Activated T-helper 17 cell treated with anti-CD3 and anti-CD28 coated beads, Interleukin-2, amount 50 U/mL, for 72 hours (primary cell): ENCODE data around the gene GALNT17. TPM values are rescaled to one million over a fixed set of nuclear protein-coding genes. Genes with fewer than 3 reads are reported as not detected.

ENCODE experiments used
- ATAC-seq: fragments of 150-1000 bp; cut with Tn5 transposase; replicated peaks from 2 replicates; pipeline ENCODE4 v1.10.0; 2021; ENCODE audit warnings: mild to moderate bottlenecking, moderate library complexity
- H3K27ac Mint-ChIP-seq: one replicate; pipeline ENCODE4 v1.8.0; 2022; ENCODE audit warnings: mixed read lengths
- H3K27me3 Mint-ChIP-seq: one replicate; pipeline ENCODE4 v1.8.0; 2022; ENCODE audit warnings: mixed read lengths
- H3K36me3 Mint-ChIP-seq: one replicate; pipeline ENCODE4 v1.8.0; 2022; ENCODE audit warnings: low read depth, mild to moderate bottlenecking, mixed read lengths
- H3K4me1 Mint-ChIP-seq: one replicate; pipeline ENCODE4 v1.8.0; 2022; ENCODE audit warnings: mixed read lengths
- H3K4me3 Mint-ChIP-seq: one replicate; pipeline ENCODE4 v1.8.0; 2022; ENCODE audit warnings: mild to moderate bottlenecking, mixed read lengths
- H3K9me3 Mint-ChIP-seq: one replicate; pipeline ENCODE4 v1.8.0; 2022; ENCODE audit warnings: mixed read lengths
- total RNA-seq, 2 donors: library from RNA; stranded (reverse); gene quantifications; one replicate each; pipeline ENCODE4 v1.2.3, GENCODE V29; 2022

GALNT17 gene
- total RNA-seq, 2 donors from 2014 or later = not detected

DNA sequence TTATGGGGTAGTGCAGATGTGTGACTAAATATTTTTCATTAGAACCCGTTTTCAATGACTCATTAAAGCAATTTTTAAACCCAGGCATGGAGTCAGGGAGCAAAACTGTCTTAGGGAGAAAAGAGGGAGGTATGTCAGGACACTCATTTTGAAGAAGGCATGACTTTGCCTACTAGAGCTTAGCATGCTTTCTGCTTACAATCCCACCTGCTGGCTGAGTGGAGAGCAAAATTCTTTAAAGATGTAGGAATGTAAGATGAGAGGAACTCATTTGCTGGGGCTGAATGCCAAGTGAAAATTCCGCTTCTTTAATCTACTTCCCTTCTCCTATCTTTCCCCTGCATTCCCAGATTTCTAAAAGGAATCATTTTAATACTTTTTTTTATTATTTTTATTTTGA, 232.6 kb downstream of the GALNT17 start:
- Mint-ChIP-seq H3K27ac (no peak overlapping the region), H3K36me3 (no peaks in the 10 kb centered on the region), H3K27me3 (no peaks in the 10 kb centered on the region), H3K9me3 (peaks cover 9% of the 10 kb centered on the region), H3K4me3 (no peak overlapping the region), H3K4me1 (no peaks in the 10 kb centered on the region)
- no peak for ATAC-seq

DNA sequence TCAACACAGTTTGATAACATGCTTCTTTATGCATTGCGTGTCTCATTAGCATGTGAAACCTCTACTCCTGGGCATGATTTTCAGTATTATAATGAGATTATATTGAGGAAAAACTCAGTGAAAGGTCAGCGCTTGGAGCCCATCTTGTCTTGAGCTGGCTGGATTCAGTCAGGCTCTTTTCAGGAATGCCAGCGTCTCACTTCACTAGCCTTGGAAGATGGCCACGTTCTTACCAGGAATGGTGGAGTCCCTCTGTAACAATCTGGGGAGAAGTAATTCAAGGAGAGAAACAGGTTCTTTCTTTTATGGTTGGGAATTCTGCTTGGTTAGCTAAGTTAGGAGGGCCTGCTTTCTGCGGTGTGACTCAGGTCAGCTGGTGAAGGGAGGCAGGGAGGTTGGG, 241.0 kb downstream of the GALNT17 start:
- ATAC-seq = no peak
- H3K36me3 Mint-ChIP-seq = no peaks in the 10 kb centered on the region
- peaks cover 12% of the 10 kb centered on the region for H3K9me3 Mint-ChIP-seq
- no peak overlapping the region for H3K4me3 Mint-ChIP-seq
- no peaks in the 10 kb centered on the region for H3K27me3 Mint-ChIP-seq
- no peaks in the 10 kb centered on the region for H3K4me1 Mint-ChIP-seq
- H3K27ac Mint-ChIP-seq = no peak overlapping the region

DNA sequence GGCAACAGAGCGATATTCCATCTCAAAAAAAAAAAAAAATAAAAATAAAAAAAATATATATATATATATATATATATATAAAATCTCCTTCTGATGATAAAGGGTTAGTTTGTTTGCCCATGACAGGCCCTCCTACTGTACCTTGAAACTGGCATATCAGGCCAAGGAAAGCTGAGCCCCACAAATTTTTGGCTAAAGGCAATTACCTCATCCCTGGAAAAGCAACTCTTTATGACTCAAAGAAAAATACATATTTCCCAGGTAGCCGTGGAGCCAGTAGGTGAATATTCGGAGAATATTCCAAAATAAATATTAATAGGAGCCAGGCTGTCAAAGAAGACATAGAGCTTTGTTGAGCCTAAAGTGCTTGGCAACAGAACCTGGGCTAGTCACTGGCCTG, 245.1 kb downstream of the GALNT17 start:
- Mint-ChIP-seq H3K9me3 (peaks cover 26% of the 10 kb centered on the region), H3K4me1 (no peaks in the 10 kb centered on the region), H3K4me3 (no peak overlapping the region), H3K27me3 (no peaks in the 10 kb centered on the region), H3K36me3 (no peaks in the 10 kb centered on the region), H3K27ac (no peak overlapping the region)
- ATAC-seq = no peak

DNA sequence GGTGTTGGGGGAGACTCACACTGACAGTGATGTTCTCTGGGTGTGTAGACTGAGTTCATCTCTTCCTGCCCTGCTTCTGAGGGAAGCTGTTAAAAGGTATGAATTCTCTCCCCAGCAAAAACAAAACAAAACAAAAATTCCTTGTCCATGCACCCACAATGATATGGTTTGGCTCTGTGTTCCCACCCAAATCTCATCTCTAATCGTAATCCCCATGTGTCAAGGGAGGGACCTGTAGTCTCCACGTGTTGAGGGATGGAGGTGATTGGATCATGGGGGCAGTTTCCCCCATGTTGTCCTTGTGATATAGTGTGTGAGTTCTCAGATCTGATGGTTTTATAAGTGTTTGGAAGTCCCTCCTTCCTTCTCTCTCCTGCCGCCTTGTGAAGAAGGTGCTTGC, 245.5 kb downstream of the GALNT17 start:
- Mint-ChIP-seq H3K27ac (no peak overlapping the region), H3K36me3 (no peaks in the 10 kb centered on the region), H3K9me3 (peaks cover 26% of the 10 kb centered on the region), H3K27me3 (no peaks in the 10 kb centered on the region), H3K4me3 (no peak overlapping the region), H3K4me1 (no peaks in the 10 kb centered on the region)
- ATAC-seq = no peak

DNA sequence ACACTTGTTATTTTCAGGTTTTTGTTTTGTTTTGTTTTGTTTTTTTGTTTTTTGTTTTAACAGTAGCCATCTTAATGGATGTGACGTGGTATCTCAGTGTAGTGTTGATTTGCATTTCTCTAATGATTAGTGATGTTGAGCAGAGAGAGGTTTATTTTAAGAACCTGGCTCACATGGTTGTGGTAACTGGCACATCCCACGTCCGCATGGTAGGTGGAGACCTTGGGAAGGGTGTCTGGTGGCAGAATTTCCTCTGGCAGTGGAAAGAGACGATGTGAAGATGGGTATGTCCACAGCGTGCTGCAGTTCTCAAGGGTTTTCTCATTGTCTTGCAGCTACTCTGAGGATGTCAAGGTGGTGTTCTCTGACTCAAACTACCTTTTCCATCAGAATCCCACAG, 252.2 kb downstream of the GALNT17 start:
- H3K36me3 Mint-ChIP-seq = no peaks in the 10 kb centered on the region
- no peak overlapping the region for H3K4me3 Mint-ChIP-seq
- H3K27me3 Mint-ChIP-seq = no peaks in the 10 kb centered on the region
- no peak overlapping the region for H3K27ac Mint-ChIP-seq
- H3K4me1 Mint-ChIP-seq = no peaks in the 10 kb centered on the region
- no peak for ATAC-seq
- peaks cover 20% of the 10 kb centered on the region for H3K9me3 Mint-ChIP-seq

DNA sequence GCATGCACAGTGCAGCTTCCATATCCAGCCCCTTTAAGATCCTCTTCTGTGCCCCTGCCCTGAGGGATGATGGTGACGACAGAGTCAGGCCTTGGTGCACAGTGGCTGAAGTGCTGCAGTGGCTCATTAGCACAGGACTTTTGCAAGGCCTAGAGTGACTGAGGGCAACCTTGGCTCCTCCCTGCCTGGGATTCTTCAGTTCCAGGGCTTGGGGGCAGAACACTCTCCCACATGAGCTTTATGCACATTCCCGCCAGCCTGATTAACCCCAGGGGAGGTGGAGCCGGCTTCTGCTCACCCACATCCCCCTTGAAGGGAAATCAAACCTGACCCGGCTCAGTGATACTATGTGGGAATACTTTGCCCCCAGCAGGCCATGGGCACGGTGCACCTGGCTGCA, 253.4 kb downstream of the GALNT17 start:
- Mint-ChIP-seq H3K9me3 (peaks cover 10% of the 10 kb centered on the region), H3K27me3 (no peaks in the 10 kb centered on the region), H3K27ac (no peak overlapping the region), H3K4me3 (no peak overlapping the region), H3K36me3 (no peaks in the 10 kb centered on the region), H3K4me1 (no peaks in the 10 kb centered on the region)
- no peak for ATAC-seq

DNA sequence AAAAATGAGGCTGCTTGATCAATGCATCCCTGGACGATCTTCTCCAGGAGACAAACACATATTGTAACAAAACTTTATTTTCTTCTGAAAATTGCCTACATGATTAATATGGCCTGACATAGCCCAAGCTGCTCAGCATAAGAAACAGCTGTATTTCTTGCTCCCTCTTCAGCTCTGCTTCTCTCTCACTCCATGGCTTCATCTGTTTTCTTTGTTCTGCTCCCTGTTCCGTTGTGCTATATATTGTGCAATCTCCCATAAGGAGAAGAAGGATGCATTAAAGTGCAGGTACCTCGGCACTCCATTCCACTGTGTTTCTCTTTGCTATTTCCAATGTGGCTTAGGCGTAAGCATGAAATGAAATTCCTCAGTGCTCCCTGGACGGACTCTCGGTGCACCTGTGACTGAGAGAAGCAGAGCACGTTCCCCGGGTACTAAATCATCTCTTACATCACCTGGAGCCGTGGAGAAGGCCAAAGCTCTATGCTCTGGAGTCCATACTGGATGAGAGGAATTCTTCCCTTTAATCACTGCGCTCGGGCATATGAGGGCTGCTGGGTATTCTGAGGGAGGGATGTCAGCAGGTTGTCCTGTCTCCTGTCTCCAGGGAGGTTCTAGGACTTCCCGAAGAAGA, 254.3 kb downstream of the GALNT17 start:
- no peaks in the 10 kb centered on the region for H3K36me3 Mint-ChIP-seq
- no peak overlapping the region for H3K4me3 Mint-ChIP-seq
- no peaks in the 10 kb centered on the region for H3K4me1 Mint-ChIP-seq
- no peaks in the 10 kb centered on the region for H3K27me3 Mint-ChIP-seq
- H3K9me3 Mint-ChIP-seq = peaks cover 10% of the 10 kb centered on the region
- ATAC-seq = no peak
- no peak overlapping the region for H3K27ac Mint-ChIP-seq

DNA sequence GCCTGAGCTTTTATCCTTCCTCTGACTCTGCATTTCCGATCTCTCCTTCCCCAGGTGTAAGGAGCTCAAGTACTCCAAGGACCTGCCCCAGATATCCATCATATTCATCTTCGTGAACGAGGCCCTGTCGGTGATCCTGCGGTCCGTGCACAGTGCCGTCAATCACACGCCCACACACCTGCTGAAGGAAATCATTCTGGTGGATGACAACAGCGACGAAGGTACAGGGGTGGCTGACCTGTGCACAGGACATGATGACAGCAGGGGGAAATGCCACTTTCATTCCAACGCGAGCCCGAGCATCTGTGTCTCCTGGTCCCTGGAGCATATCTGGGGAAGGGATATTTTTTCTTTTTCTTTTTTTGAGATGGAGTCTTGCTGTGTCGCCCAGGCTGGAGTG, 256.2 kb downstream of the GALNT17 start:
- ATAC-seq = no peak
- Mint-ChIP-seq H3K27me3 (no peaks in the 10 kb centered on the region), H3K27ac (no peak overlapping the region), H3K9me3 (peaks cover 14% of the 10 kb centered on the region), H3K36me3 (no peaks in the 10 kb centered on the region), H3K4me1 (no peaks in the 10 kb centered on the region), H3K4me3 (no peak overlapping the region)

DNA sequence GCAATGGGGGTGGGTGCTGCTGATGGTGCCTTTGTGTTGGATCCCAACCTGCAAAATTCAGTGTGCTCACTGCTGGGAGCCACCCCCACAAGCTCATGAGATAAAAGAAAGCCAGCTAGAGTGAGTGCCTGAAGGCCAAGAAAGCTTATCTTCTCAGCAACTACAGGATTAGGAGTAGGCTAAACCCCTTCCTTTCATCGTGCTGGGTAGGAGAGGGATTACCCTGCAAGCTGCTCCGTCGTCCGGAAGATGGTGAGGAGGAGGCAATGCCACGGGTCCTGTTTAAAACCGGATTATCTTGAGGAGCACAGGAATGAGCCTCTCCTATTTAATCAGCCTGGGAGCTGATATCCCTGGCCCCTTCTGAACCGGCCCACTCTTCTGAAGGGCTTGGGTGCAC, 258.0 kb downstream of the GALNT17 start:
- no peak for ATAC-seq
- H3K36me3 Mint-ChIP-seq = no peaks in the 10 kb centered on the region
- H3K27ac Mint-ChIP-seq = no peak overlapping the region
- peaks cover 15% of the 10 kb centered on the region for H3K9me3 Mint-ChIP-seq
- no peaks in the 10 kb centered on the region for H3K27me3 Mint-ChIP-seq
- H3K4me3 Mint-ChIP-seq = no peak overlapping the region
- no peaks in the 10 kb centered on the region for H3K4me1 Mint-ChIP-seq

DNA sequence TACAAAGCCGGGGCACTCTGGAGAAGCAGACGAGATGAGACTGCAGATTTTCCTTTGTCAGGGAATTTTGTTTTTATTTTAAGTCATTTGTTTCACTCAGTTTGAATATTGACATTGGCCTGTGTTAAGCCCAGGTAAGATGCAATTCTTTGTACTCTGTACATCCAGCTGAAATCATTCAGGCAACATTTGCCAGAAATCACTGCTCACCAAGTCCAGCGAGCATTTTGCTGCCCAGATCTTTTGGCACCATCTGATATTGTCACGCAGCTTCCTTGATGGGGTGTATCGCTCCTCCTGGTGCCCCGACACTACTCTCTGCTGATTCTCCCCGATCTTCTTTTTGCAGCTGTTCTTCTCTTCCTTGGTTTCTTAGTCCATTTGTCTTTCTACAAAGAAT, 261.7 kb downstream of the GALNT17 start:
- Mint-ChIP-seq H3K4me3 (no peak overlapping the region), H3K9me3 (peaks cover 19% of the 10 kb centered on the region), H3K27ac (no peak overlapping the region), H3K4me1 (no peaks in the 10 kb centered on the region), H3K36me3 (no peaks in the 10 kb centered on the region), H3K27me3 (no peaks in the 10 kb centered on the region)
- no peak for ATAC-seq

DNA sequence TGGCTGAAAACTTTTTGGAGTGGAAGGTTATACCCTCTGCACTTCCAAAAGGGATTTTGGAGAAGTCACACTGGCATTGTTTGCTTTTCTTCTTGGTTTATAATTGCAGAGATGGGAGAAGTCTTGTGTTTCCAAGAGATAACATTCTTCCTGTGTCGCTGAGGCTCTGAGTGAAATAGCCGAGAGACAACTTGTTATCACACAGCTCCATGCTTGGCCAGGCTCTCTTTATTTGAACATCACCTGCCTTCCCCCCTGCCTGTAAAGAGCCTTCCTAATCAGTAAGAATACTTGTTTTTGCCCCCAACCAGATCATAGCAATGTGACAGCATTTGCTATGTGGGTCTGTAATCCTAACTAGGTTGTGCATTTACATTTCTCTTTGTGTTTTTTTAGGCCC, 270.7 kb downstream of the GALNT17 start:
- Mint-ChIP-seq H3K27me3 (no peaks in the 10 kb centered on the region), H3K4me1 (no peaks in the 10 kb centered on the region), H3K27ac (no peak overlapping the region), H3K4me3 (no peak overlapping the region), H3K36me3 (no peaks in the 10 kb centered on the region), H3K9me3 (peaks cover 10% of the 10 kb centered on the region)
- no peak for ATAC-seq

DNA sequence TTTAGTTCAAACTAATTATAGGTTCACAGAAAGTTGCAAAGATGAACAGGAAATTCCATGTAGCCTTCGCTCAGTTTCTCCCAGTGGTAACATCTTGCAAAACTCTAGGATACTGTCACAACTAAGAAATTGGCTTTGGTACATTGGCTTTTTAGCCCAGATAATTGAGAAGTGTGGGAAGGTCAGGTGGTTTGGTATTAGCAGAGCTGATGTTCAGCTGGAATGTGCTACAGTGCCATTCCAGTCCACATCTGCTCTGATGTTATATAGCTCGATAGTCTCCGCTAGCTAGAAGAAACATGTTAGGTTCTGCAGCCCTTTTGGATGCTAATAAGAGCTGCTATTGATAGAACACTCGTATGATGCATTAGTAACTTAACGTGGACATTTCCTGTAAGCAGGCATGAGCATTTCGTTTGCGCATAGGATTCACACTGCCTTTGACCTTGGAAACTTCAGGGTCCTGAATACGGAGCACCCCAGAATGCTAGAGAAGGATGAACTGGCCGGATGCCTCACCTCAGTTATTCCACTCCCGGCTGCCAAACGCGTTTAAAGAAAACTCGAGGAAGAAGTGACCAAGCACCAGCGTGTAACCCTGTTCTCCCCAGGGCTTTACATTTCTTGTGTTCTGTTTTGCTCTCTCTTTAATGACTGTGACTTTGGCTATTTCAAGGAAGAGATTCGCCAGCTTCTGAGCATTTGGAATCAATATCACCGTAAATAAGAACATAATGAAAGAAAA, 271.4 kb downstream of the GALNT17 start:
- Mint-ChIP-seq H3K4me3 (no peak overlapping the region), H3K9me3 (peaks cover 4% of the 10 kb centered on the region), H3K27me3 (no peaks in the 10 kb centered on the region), H3K4me1 (no peaks in the 10 kb centered on the region), H3K27ac (no peak overlapping the region), H3K36me3 (no peaks in the 10 kb centered on the region)
- no peak for ATAC-seq

DNA sequence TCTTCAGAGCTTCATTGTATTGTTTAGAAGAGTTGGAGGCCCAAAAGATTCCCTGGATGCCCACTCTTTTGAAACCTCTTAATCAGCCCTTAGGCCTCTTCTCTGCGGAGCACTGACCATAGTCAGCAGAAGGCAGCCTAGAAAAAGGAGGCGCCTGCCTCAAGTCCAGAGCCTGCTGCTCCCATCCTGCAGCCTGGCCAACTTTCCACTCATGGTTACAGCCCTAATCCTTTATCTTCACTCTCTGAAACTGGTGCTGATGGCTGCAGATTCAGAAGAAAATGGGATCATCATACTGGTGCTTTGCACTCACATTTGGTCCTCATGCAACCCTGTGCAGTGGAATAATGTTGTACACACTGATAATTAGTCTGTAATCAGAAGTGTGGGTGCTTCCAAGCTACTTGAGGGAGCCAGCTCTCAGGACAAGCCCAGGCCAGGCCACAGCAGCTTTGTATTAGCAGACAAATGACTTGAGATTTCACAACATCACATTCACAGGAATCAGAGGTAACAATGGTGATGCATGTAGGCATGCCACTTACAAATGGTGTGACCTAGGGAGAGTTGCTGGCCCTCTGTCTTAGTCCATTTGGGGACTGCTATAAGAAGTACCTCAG, 272.9 kb downstream of the GALNT17 start:
- no peak for ATAC-seq
- Mint-ChIP-seq H3K36me3 (no peaks in the 10 kb centered on the region), H3K4me3 (no peak overlapping the region), H3K27me3 (no peaks in the 10 kb centered on the region), H3K9me3 (peaks cover 5% of the 10 kb centered on the region), H3K27ac (no peak overlapping the region), H3K4me1 (no peaks in the 10 kb centered on the region)

DNA sequence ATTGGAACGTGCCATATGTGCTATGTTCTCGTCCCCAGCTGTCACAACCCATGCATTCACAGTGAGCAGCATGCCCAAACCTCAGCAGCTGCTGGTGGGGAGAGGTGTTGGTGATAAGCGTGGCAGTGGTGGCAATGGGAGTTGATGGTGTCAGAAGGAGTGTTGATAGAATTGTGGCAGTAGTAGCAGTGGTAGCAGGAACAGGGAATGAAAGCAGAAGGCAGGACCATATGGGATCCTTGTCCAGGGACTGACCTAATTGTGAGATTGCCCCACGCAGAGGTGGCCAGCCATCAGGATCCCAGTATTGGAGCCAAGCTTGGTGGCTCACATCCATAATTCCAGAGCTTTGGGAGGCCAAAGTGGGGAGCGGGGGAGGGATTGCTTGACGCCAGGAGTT, 276.3 kb downstream of the GALNT17 start:
- Mint-ChIP-seq H3K27ac (no peak overlapping the region), H3K27me3 (no peaks in the 10 kb centered on the region), H3K4me1 (no peaks in the 10 kb centered on the region), H3K4me3 (no peak overlapping the region), H3K9me3 (peaks cover 12% of the 10 kb centered on the region), H3K36me3 (no peaks in the 10 kb centered on the region)
- no peak for ATAC-seq

DNA sequence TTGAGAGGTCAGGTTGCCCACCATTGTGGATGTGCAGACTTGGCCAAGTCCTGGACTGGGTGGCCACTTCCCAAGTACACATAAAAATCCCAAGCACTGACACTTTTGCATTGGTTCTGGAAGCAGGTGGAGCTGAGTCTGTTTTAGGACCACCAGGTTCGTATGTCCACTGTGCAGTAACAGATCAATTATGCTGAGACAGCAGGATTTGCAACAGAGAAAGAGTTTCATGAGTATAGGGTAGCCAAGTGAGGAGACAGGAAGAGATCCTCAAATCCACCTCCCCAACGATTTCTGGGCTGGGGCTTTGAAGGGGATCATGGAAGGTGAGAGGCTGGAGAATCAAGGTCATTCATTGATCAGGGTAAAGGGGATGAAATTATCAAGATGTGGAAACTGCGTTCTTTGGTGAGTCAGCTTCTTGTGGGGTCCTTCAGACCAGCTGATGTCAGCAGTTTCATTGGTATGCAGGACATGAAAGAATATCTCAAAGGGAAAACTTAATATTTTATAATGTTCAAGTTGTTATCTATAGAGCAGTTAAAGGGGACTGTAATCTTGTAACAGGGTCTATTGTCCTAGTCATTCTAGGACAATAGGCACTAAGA, 277.7 kb downstream of the GALNT17 start:
- no peak overlapping the region for H3K27ac Mint-ChIP-seq
- H3K4me3 Mint-ChIP-seq = no peak overlapping the region
- H3K36me3 Mint-ChIP-seq = no peaks in the 10 kb centered on the region
- no peaks in the 10 kb centered on the region for H3K27me3 Mint-ChIP-seq
- no peak for ATAC-seq
- peaks cover 12% of the 10 kb centered on the region for H3K9me3 Mint-ChIP-seq
- H3K4me1 Mint-ChIP-seq = no peaks in the 10 kb centered on the region
